IPS-11a (cell line): ENCODE results near the gene PNMA6E.

Experiments
- H3K4me3 ChIP-seq: one replicate; pipeline ENCODE4 v1.5.1; 2013; ENCODE audit warnings: low read depth, low read length, control low read depth

Gene PNMA6E

DNA sequence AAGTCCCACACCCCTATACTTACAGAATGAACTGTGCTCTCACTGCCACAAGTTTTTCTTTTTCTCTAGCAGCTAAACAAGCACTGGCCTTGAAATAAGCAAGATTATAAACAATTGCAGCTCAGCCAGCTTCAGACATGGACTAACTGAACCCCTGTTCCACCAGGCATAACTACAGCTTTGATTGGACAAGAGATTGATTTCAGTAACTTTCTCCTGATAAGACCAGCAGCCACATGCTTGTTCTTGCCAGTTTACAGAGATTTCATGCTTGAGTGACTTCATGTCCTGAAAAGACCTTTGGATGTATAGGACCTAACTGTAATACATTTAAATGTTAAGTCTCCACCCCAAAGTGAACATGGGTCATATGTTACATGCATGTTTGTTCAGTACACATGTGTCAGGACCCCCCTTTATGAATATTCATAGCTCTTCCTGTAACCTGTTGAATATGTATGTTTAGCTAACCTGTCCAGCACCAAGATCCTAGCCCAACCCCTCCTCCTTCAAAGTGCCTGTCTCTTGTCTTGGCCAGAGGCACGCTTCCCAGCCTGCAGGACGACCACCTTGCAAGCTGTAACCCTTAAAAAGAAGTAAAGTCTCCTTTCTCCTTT is 39.3 kb downstream of the PNMA6E start:
- no peak overlapping the region for H3K4me3 ChIP-seq

DNA sequence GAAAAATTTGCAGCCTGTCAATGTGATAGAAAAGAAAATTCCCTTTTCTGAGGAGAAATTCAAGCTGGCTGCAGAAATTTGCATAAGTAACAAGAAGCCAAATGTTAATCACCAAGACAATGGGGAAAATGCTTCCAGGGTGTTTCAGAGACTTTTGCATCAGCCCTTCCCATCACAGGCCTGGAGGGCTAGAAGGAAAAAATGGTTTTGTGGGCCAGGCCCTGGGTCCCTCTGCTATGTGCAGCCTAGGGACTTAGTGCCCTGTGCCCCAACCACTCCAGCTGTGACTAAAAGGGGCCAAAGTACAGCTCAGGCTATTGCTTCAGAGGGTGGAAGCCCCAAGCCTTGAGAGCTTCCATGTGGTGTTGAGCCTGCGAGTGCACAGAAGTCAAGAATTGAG is 43.3 kb downstream of the PNMA6E start:
- H3K4me3 ChIP-seq: no peak overlapping the region

DNA sequence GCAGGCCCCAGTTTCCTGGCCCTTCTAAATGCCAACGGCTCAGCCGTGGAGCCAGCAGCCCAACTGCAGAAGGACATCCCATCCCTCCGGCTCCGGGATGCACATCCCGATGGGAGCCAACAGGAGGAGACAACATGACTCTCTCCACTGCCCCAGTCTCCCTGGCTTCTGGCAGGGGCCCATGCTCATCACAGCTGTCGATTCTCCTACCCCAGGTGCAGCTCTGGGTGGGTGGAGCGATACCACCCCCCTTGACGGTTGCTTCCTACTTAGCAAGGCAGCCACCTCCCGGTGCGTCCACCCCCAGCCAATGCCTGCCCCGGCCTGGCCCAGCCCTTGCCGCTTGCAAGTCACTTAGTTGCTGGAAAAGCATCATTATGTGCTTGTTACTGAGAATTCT is 47.7 kb downstream of the PNMA6E start:
- H3K4me3 ChIP-seq: no peak overlapping the region

DNA sequence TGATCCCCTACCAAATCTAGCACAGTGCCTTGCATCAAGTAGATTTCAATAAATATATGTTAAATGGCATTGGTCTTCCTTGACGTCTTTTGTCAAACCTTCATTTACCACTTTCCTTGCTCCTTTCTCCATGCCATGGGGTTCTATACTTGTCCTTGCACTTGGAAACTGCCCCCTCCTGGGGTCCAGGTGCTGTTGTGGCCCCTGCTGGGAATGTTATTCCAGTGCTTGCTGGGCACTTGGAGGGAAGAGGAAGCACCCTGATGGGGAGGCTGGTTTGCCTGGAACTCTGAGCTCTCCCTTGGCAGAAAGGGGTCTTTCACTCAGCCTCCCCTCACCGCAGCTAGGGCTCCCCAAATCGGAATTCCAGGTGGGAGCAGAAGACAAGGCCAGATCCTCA is 48.3 kb downstream of the PNMA6E start:
- H3K4me3 ChIP-seq: no peak overlapping the region

DNA sequence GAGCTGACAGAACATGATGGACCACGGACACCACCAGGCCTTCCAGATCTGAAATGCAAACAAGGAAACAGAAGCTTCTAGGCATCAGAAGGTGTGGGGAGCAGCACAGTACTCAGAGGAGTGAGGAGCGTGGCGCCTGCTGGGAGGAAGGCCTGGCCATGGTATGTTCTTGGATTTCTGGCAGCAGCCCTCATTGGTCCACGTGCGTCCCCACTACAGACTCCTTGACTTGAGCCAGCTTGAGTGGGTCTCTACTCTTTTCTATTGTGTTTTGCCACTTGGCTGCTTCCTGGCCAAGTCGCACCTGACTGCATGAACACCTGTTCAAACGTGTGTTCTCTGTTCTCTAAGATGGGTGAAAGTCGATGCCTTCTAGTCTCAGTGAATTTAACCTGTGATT is 49.2 kb downstream of the PNMA6E start:
- no peak overlapping the region for H3K4me3 ChIP-seq

DNA sequence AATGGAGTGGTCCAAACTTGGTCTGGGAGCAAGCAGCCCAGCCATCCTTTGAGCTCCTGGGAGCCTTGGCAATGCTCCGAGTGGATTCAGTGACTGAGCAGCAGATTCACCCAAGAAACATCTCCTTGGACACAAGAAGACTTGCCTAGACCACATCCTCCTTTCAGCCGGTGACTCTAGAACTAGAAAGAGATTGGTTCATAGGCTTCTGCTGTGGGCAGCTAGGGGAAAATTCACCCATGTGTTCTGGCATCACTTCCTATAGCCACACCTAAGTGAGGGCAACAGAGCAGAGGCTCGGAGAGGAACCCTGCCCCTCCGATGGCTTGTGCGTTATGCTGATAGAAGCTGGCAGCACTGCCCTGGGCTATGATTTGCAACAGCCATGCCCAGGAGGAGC is 51.2 kb downstream of the PNMA6E start:
- no peak overlapping the region for H3K4me3 ChIP-seq

DNA sequence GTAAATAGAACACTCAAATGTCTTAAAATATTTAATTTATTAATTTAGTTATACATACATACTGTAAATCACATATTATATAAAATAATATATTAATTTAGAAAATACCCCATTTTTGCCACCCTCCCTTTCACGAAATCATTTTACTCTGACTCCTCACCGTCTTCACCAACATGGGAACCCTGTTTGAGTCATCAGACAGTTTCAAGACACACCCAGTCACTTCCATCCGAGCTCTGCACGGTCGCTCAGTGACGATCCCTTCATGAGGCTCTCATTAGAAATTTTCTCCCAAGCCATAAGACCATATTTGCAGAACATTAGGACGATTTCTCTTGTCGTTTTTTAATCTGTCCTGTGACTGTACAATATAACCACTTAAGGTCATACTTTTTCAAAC is 52.7 kb downstream of the PNMA6E start:
- H3K4me3 ChIP-seq: no peak overlapping the region

DNA sequence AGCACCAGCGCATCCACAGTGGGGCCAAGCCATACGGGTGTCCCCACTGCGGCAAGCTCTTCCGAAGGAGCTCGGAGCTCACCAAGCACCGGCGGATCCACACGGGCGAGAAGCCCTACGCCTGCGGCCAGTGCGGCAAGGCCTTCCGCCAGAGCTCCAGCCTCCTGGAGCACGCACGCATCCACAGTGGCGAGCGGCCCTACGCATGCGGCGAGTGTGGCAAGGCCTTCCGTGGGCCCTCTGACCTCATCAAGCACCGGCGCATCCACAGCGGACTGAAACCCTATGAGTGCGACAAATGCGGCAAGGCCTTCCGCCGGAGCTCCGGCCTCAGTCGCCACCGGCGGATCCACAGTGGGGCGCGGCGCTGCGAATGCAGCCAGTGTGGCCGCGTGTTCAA is 53.6 kb downstream of the PNMA6E start:
- H3K4me3 ChIP-seq: no peak overlapping the region
